ENCODE measurements around the gene RMRP. TPM values are rescaled to one million over a fixed set of nuclear protein-coding genes. Genes with fewer than 3 reads are reported as not detected.
"Not testable (repeated sequence)": the region's sequence is repeated elsewhere in the genome, so short reads cannot be mapped to it uniquely, and the experiment has no call there.

The RMRP gene
- total RNA-seq, 1 donor from 2014 or later: 24,340 TPM

- no peaks in the 10 kb centered on the region for H3K36me3 ChIP-seq
- peak; percentile 72 to 79 for ATAC-seq
- peak overlapping the region; percentile 68 for H3K4me3 ChIP-seq
- no peak for TF ChIP-seq CTCF (IDR thresholded peaks at IDR 0.05)
- H3K27ac ChIP-seq: peak overlapping the region; percentile 90
- no peaks in the 10 kb centered on the region for H3K9me3 ChIP-seq
- intact Hi-C loops (cut with DNase I): no loop called here
- H3K4me1 ChIP-seq: peaks cover 40% of the 10 kb centered on the region
- peak; percentile 62 for DNase-seq
- no peaks in the 10 kb centered on the region for H3K27me3 ChIP-seq (ENCODE audit: low read depth)
Measured at GRCh38 chr9:35646153-35646532, 11.7 kb downstream of the RMRP start.

- H3K36me3 ChIP-seq; H3K27me3 ChIP-seq (ENCODE audit: low read depth); intact Hi-C loops (cut with DNase I); DNase-seq; ATAC-seq; H3K9me3 ChIP-seq: not testable (repeated sequence)
- Histone ChIP-seq H3K4me1 (peaks cover 40% of the 10 kb centered on the region), H3K4me3 (peak overlapping the region; percentile 68), H3K27ac (peak overlapping the region; percentile 90)
Measured at GRCh38 chr9:35645736-35646135, 12.1 kb downstream of the RMRP start.

- no peak overlapping the region for H3K27ac ChIP-seq
- H3K4me3 ChIP-seq: no peak overlapping the region
- intact Hi-C loops (cut with DNase I): no loop called here
- no peaks in the 10 kb centered on the region for H3K27me3 ChIP-seq (ENCODE audit: low read depth)
- peaks cover 27% of the 10 kb centered on the region for H3K4me1 ChIP-seq
- TF ChIP-seq CTCF (IDR thresholded peaks at IDR 0.05): no peak
- ATAC-seq (no peak), DNase-seq (no peak)
- no peaks in the 10 kb centered on the region for H3K9me3 ChIP-seq
- no peaks in the 10 kb centered on the region for H3K36me3 ChIP-seq
Measured at GRCh38 chr9:35643046-35643445, 14.8 kb downstream of the RMRP start.

GRCh38 chr9:35641478-35641877, 16.3 kb downstream of the RMRP start:
- H3K27me3 ChIP-seq (ENCODE audit: low read depth); H3K4me3 ChIP-seq; DNase-seq; ATAC-seq; H3K36me3 ChIP-seq; intact Hi-C loops (cut with DNase I); H3K9me3 ChIP-seq; H3K27ac ChIP-seq: not testable (repeated sequence)
- H3K4me1 ChIP-seq: peaks cover 29% of the 10 kb centered on the region

GRCh38 chr9:35640431-35640830, 17.4 kb downstream of the RMRP start:
- H3K9me3 ChIP-seq; H3K36me3 ChIP-seq; ATAC-seq; H3K27ac ChIP-seq; H3K4me3 ChIP-seq; H3K27me3 ChIP-seq (ENCODE audit: low read depth); DNase-seq; intact Hi-C loops (cut with DNase I): not testable (repeated sequence)
- peaks cover 30% of the 10 kb centered on the region for H3K4me1 ChIP-seq

- Histone ChIP-seq H3K36me3 (no peaks in the 10 kb centered on the region), H3K9me3 (no peaks in the 10 kb centered on the region), H3K4me1 (peaks cover 25% of the 10 kb centered on the region), H3K27me3 (ENCODE audit: low read depth) (no peaks in the 10 kb centered on the region), H3K4me3 (no peak overlapping the region), H3K27ac (no peak overlapping the region)
- no peak for DNase-seq
- ATAC-seq: no peak
- no peak for TF ChIP-seq CTCF (IDR thresholded peaks at IDR 0.05)
- intact Hi-C loops (cut with DNase I): no loop called here
Measured at GRCh38 chr9:35639631-35640030, 18.2 kb downstream of the RMRP start.

- H3K4me1 ChIP-seq: peaks cover 20% of the 10 kb centered on the region
- H3K36me3 ChIP-seq; H3K9me3 ChIP-seq; H3K27me3 ChIP-seq (ENCODE audit: low read depth); H3K4me3 ChIP-seq; ATAC-seq; H3K27ac ChIP-seq; intact Hi-C loops (cut with DNase I); DNase-seq: not testable (repeated sequence)
Measured at GRCh38 chr9:35639225-35639624, 18.6 kb downstream of the RMRP start.

GRCh38 chr9:35638751-35639150, 19.1 kb downstream of the RMRP start:
- ATAC-seq; H3K27ac ChIP-seq; H3K27me3 ChIP-seq (ENCODE audit: low read depth); H3K36me3 ChIP-seq; H3K4me3 ChIP-seq; intact Hi-C loops (cut with DNase I); H3K9me3 ChIP-seq; DNase-seq: not testable (repeated sequence)
- H3K4me1 ChIP-seq: peaks cover 19% of the 10 kb centered on the region

GRCh38 chr9:35637427-35637955, 20.3 kb downstream of the RMRP start:
- H3K4me3 ChIP-seq; H3K36me3 ChIP-seq; H3K27me3 ChIP-seq (ENCODE audit: low read depth); H3K27ac ChIP-seq; intact Hi-C loops (cut with DNase I); ATAC-seq; H3K9me3 ChIP-seq; DNase-seq: not testable (repeated sequence)
- H3K4me1 ChIP-seq: peaks cover 19% of the 10 kb centered on the region

- H3K27me3 ChIP-seq (ENCODE audit: low read depth); H3K9me3 ChIP-seq; H3K36me3 ChIP-seq; H3K4me3 ChIP-seq; H3K27ac ChIP-seq; intact Hi-C loops (cut with DNase I); ATAC-seq; DNase-seq: not testable (repeated sequence)
- peaks cover 19% of the 10 kb centered on the region for H3K4me1 ChIP-seq
Measured at GRCh38 chr9:35636877-35637246, 21.0 kb downstream of the RMRP start.

All from lower lobe of right lung (tissue), 2 donors.